H1 (cell line): Measurements from ENCODE around the gene HIPK2. TPM values are rescaled to one million over a fixed set of nuclear protein-coding genes. Genes with fewer than 3 reads are reported as not detected.

Experiments used
- ASH2L ChIP-seq: fragments of 200-600, 300-600 bp; sonication (generic); IDR thresholded peaks from one replicate; pipeline ENCODE4 v1.7.1; 2017; ENCODE audit warnings: low read length
- FOSL1 ChIP-seq: IDR thresholded peaks from 2 replicates; pipeline ENCODE4 v1.6.1; 2011; ENCODE audit warnings: mild to moderate bottlenecking, low read depth, low read length, moderate library complexity; ENCODE audit not compliant: insufficient read depth
- HDAC6 ChIP-seq: IDR thresholded peaks from one replicate; pipeline ENCODE4 v1.7.1; 2012; ENCODE audit warnings: low read depth, mild to moderate bottlenecking, inconsistent platforms, low read length, moderate library complexity
- JUN ChIP-seq: IDR thresholded peaks from 2 replicates; pipeline ENCODE4 v1.6.1; 2011; ENCODE audit warnings: low read depth, mild to moderate bottlenecking, improper control_type of control experiment, low read length
- SIX5 ChIP-seq: IDR thresholded peaks from 2 replicates; pipeline ENCODE4 v1.6.1; 2011; ENCODE audit warnings: mild to moderate bottlenecking, low read depth, low read length
- TEAD4 ChIP-seq: IDR thresholded peaks from 2 replicates; pipeline ENCODE4 v1.6.1; 2012; ENCODE audit warnings: low read depth, low read length, inconsistent platforms, mixed read lengths
- USF2 ChIP-seq: IDR thresholded peaks from 2 replicates; pipeline ENCODE4 v1.6.1; 2011; ENCODE audit warnings: low read length, improper control_type of control experiment
- polyA plus RNA-seq, 7 experiments: library from polyadenylated mRNA; depleted of rRNA in 3 of 7; stranded (reverse) in 5 of 7; unstranded in 2 of 7; fragments of >200 nt in 5 of 7; fragments of 200-250 nt in 2 of 7; gene quantifications; 1 replicate in 5 of 7; 2 replicates in 1 of 7; 4 replicates in 1 of 7; pipeline versions ENCODE4 v1.2.1 to v1.2.3, GENCODE V29; 2011 to 2013; ENCODE audit warnings: missing spikeins in 2 of 7, mixed read lengths in 2 of 7
- total RNA-seq: library from RNA; stranded (reverse); fragmentation: NEBNext Ultra II Directional; extraction: Animal tissue kit (Norgen Biotek cat#: 25700); gene quantifications from 2 replicates; pipeline ENCODE4 v1.2.1, GENCODE V29; 2021
- TF ChIP-seq, protein P1 (sequence below): IDR thresholded peaks from 2 replicates; pipeline ENCODE4 v1.6.1; 2012; ENCODE audit warnings: inconsistent platforms

Gene HIPK2
- total and polyA plus RNA-seq, 2 of the 8 experiments (the other 6 are each of a cell fraction or from before 2014, with no cell fraction given) = 8.3 to 24.3 TPM

- no peak for TF ChIP-seq SIX5
- no peak for TF ChIP-seq TEAD4
- no peak for TF ChIP-seq HDAC6
- TF ChIP-seq ASH2L = no peak
- no peak for TF ChIP-seq FOSL1
- no peak for TF ChIP-seq JUN
- TF ChIP-seq, protein P1, sequence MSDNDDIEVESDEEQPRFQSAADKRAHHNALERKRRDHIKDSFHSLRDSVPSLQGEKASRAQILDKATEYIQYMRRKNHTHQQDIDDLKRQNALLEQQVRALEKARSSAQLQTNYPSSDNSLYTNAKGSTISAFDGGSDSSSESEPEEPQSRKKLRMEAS = no peak
- no peak for TF ChIP-seq USF2
These were observed 57.6 kb downstream of the HIPK2 start (continued) for GRCh38 chr7:139720186-139720585.
